PC-3 (cell line): ENCODE data around the gene NAPEPLD. TPM values are rescaled to one million over a fixed set of nuclear protein-coding genes. Genes with fewer than 3 reads are reported as not detected.
"Not testable (repeated sequence)": the region's sequence is repeated elsewhere in the genome, so short reads cannot be mapped to it uniquely, and the experiment has no call there.

Experiments used
- ATAC-seq: fragments of 200-7000 bp; cut with Tn5 transposase; 2 replicates; pipeline ENCODE4 v1.9.1; 2020; ENCODE audit warnings: mild to moderate bottlenecking, moderate library complexity
- Bru-seq: library from RNA; stranded (reverse); fragments of 400-500 nt; gene quantifications from one replicate; lab custom pipeline; 2021; lab: Mats Ljungman, UMichigan
- BruChase-seq, 2 experiments: library from RNA; stranded (reverse); fragments of 400-500 nt; gene quantifications; one replicate each; lab custom pipeline; 2021; lab: Mats Ljungman, UMichigan
- BruUV-seq: library from RNA; stranded (reverse); fragments of 400-500 nt; replicated peaks from 2 replicates; lab custom pipeline; 2021; lab: Mats Ljungman, UMichigan
- CTCF ChIA-PET: fragments of 300-600 bp; sonication (Branson Sonifier 250); formaldehyde crosslinking; loops from one replicate; lab custom pipeline; 2022; ENCODE audit warnings: antibody characterized with exemption; lab: Charles Lee
- POLR2A ChIA-PET: fragments of 300-600 bp; sonication (Branson Sonifier 250); formaldehyde crosslinking; loops from one replicate; lab custom pipeline; 2022; ENCODE audit warnings: antibody characterized with exemption; ENCODE audit not compliant: unreplicated experiment; lab: Charles Lee
- DNase-seq: peaks from one replicate; pipeline ENCODE4 v3.0.0-alpha.2; 2015
- H2AFZ ChIP-seq: fragments of 300-600 bp; sonication (generic); 2 replicates; pipeline ENCODE4 v1.6.0; 2016; ENCODE audit warnings: antibody characterized with exemption, low read length
- H3F3A ChIP-seq: fragments of 300-600 bp; sonication (generic); one replicate; pipeline ENCODE4 v1.6.0; 2017; ENCODE audit warnings: antibody characterized with exemption, low read length, control low read depth, mild to moderate bottlenecking; ENCODE audit not compliant: unreplicated experiment
- H3K27ac ChIP-seq: fragments of 300-600 bp; sonication (generic); 2 replicates; pipeline ENCODE4 v1.5.1; 2016; ENCODE audit warnings: mild to moderate bottlenecking, low read length
- H3K27me3 ChIP-seq: fragments of 300-600 bp; sonication (generic); 2 replicates; pipeline ENCODE4 v1.6.1; 2016; ENCODE audit warnings: low read length, mixed read lengths
- H3K36me3 ChIP-seq: fragments of 300-600 bp; sonication (generic); 2 replicates; pipeline ENCODE4 v1.6.1; 2016; ENCODE audit warnings: low read depth, mixed run types, low read length, mixed read lengths
- H3K4me1 ChIP-seq: fragments of 300-600 bp; sonication (generic); 2 replicates; pipeline ENCODE4 v1.5.1; 2016; ENCODE audit warnings: low read length; ENCODE audit not compliant: insufficient read depth
- H3K4me2 ChIP-seq: fragments of 300-600 bp; sonication (generic); 2 replicates; pipeline ENCODE4 v1.6.0; 2016; ENCODE audit warnings: low read length
- H3K4me3 ChIP-seq: fragments of 300-600 bp; sonication (generic); 2 replicates; pipeline ENCODE4 v1.5.1; 2016; ENCODE audit warnings: mild to moderate bottlenecking, low read length, mixed read lengths
- H3K79me2 ChIP-seq: fragments of 300-600 bp; sonication (generic); 2 replicates; pipeline ENCODE4 v1.6.1; 2017; ENCODE audit warnings: low read length, mixed read lengths
- H3K9ac ChIP-seq: fragments of 300-600 bp; sonication (generic); 2 replicates; pipeline ENCODE4 v1.6.0; 2016; ENCODE audit warnings: mild to moderate bottlenecking, low read length
- H3K9me2 ChIP-seq: fragments of 300-600 bp; sonication (generic); replicated peaks from 2 replicates; pipeline ENCODE4 v1.6.1; 2016; ENCODE audit warnings: mixed run types, low read length, mixed read lengths
- H3K9me3 ChIP-seq: fragments of 300-600 bp; sonication (generic); 2 replicates; pipeline ENCODE4 v1.6.1; 2016; ENCODE audit warnings: low read length, mixed read lengths
- H4K20me1 ChIP-seq: fragments of 300-600 bp; sonication (generic); 2 replicates; pipeline ENCODE4 v1.6.1; 2016; ENCODE audit warnings: low read length, mixed read lengths
- CTCF ChIP-seq: fragments of 300-600 bp; sonication (generic); conservative IDR thresholded peaks from 2 replicates; pipeline ENCODE4 v1.5.1; 2017; ENCODE audit warnings: antibody characterized with exemption, low read depth, mild to moderate bottlenecking, low read length
- EZH2 ChIP-seq: fragments of 300-600 bp; sonication (generic); IDR thresholded peaks from one replicate; pipeline ENCODE4 v1.6.1; 2017; ENCODE audit warnings: antibody characterized with exemption, mild to moderate bottlenecking, low read length; ENCODE audit not compliant: unreplicated experiment
- EZH2phosphoT487 ChIP-seq: fragments of 300-600 bp; sonication (generic); IDR thresholded peaks from 2 replicates; pipeline ENCODE4 v1.6.1; 2018; ENCODE audit warnings: mild to moderate bottlenecking, antibody characterized with exemption, low read length, borderline replicate concordance
- intact Hi-C: fragments of 100-400 bp; cut with micrococcal nuclease; formaldehyde crosslinking; loops from 2 replicates; pipeline ENCODE4 v1.9.0; 2023
- long read RNA-seq: library from polyadenylated mRNA; unstranded; transcript quantifications from one replicate; pipeline ENCODE4 v2.0.0, GENCODE V29; 2021; ENCODE audit not compliant: unreplicated experiment
- total RNA-seq: library from RNA; depleted of rRNA; stranded (reverse); fragments of >200 nt; gene quantifications from 2 replicates; pipeline ENCODE4 v1.2.3, GENCODE V29; 2014; rRNA removed

NAPEPLD gene
- total RNA-seq (2.5 and 3.9 TPM in 2 replicates), Bru-seq, nascent RNA (percentile 78 among the genes with signal in this experiment), BruChase-seq, experiment 1, labeled RNA remaining after a 6-hour chase (percentile 70 among the genes with signal in this experiment), BruChase-seq, experiment 2, labeled RNA remaining after a 2-hour chase (percentile 72 among the genes with signal in this experiment)
- long read RNA-seq, full-length matches to known transcripts, result 22 of 47 reads
- long read RNA-seq, partial matches to known transcripts, result 5 of 47 reads
- long read RNA-seq, other reads (novel, unspliced or antisense), result 20 of 47 reads

- intact Hi-C loops, result loop anchor here (5.0 to 10.0 kb wide), 4 partner anchors 57 to 196 kb away; partner anchors contain the start of genes DNAJC2 and PSMC2
- no peak for TF ChIP-seq EZH2
- no peak for TF ChIP-seq EZH2phosphoT487
- no peak for TF ChIP-seq CTCF
Measured at GRCh38 chr7:103148994-103149807, at the start of gene NAPEPLD. NAPEPLD (minus strand) TSS chr7:103149099; CDS start chr7:103128776, 20,323 bp downstream.

GRCh38 chr7:103198079-103198478 is 49.2 kb upstream of the NAPEPLD start:
- intact Hi-C loops, CTCF ChIA-PET, ATAC-seq: not testable (repeated sequence)

More at GRCh38 chr7:103148994-103149807, at the start of gene NAPEPLD:
- Histone ChIP-seq H4K20me1 (no peaks in the 10 kb centered on the region), H3K27ac (peak within 1 kb of the TSS; percentile 85), H3K9ac (peak within 1 kb of the TSS; percentile 90), H3K9me2 (no peaks in the 10 kb centered on the region), H3K4me3 (peak within 1 kb of the TSS; percentile 86), H3K79me2 (peaks cover 46% of the 10 kb centered on the region), H3K36me3 (no peaks in the 10 kb centered on the region), H3K4me1 (peaks cover 24% of the 10 kb centered on the region), H3K4me2 (peak within 1 kb of the TSS; percentile 86), H3F3A (no peaks in the 10 kb centered on the region), H2AFZ (peak within 1 kb of the TSS; percentile 83), H3K27me3 (no peaks in the 10 kb centered on the region), H3K9me3 (no peaks in the 10 kb centered on the region)
- POLR2A ChIA-PET, result interaction anchor here (0.6 kb wide), 1 partner anchor 74 kb away, joined by 3 read pairs; no protein-coding TSS in a partner anchor
- no TSS peak for BruUV-seq
- DNase-seq (peak; percentile 83), ATAC-seq (peak; percentile 88)
- CTCF ChIA-PET, result interaction anchor here (0.6 kb wide), 1 partner anchor 87 kb away, joined by 5 read pairs; no protein-coding TSS in a partner anchor

GRCh38 chr7:103195364-103195763 is 46.5 kb upstream of the NAPEPLD start:
- H3K9me2 ChIP-seq, H3K9me3 ChIP-seq, CTCF ChIA-PET, H3K27ac ChIP-seq, H3K79me2 ChIP-seq, ATAC-seq, BruUV-seq, H3K27me3 ChIP-seq, H3K9ac ChIP-seq, DNase-seq, H3K4me3 ChIP-seq, intact Hi-C loops, H3F3A ChIP-seq, H3K4me1 ChIP-seq, H3K4me2 ChIP-seq, H2AFZ ChIP-seq, H4K20me1 ChIP-seq, H3K36me3 ChIP-seq: not testable (repeated sequence)
- POLR2A ChIA-PET, result interaction anchor here (0.6 kb wide), 1 partner anchor 430 kb away, joined by 4 read pairs; no protein-coding TSS in a partner anchor

More at GRCh38 chr7:103198079-103198478, 49.2 kb upstream of the NAPEPLD start:
- H3K9ac ChIP-seq, H4K20me1 ChIP-seq, H3K4me1 ChIP-seq, DNase-seq, POLR2A ChIA-PET, H3F3A ChIP-seq, H3K9me2 ChIP-seq, H2AFZ ChIP-seq, H3K36me3 ChIP-seq, H3K4me2 ChIP-seq, H3K27ac ChIP-seq, H3K79me2 ChIP-seq, H3K4me3 ChIP-seq, BruUV-seq, H3K9me3 ChIP-seq, H3K27me3 ChIP-seq: not testable (repeated sequence)

- DNase-seq, result peak; percentile 41
- H3K4me3 ChIP-seq, H3K36me3 ChIP-seq, H3K9me3 ChIP-seq, H3K9me2 ChIP-seq, H3F3A ChIP-seq, H3K9ac ChIP-seq, POLR2A ChIA-PET, BruUV-seq, H3K79me2 ChIP-seq, H2AFZ ChIP-seq, H4K20me1 ChIP-seq, H3K4me2 ChIP-seq, intact Hi-C loops, H3K27ac ChIP-seq, H3K27me3 ChIP-seq: not testable (repeated sequence)
- CTCF ChIA-PET, result interaction anchor here (0.7 kb wide), 1 partner anchor 414 kb away, joined by 3 read pairs; no protein-coding TSS in a partner anchor
- peaks cover 10% of the 10 kb centered on the region; the same call in 1 of the 2 replicates for H3K4me1 ChIP-seq
- peak; percentile 99 for ATAC-seq
Measured at GRCh38 chr7:103172415-103173146, 23.7 kb upstream of the NAPEPLD start.
